ENCODE results near the gene TRIM26.
"Not testable (repeated sequence)": the region's sequence is repeated elsewhere in the genome, so short reads cannot be mapped to it uniquely, and the experiment has no call there.

TRIM26 gene, protein sequence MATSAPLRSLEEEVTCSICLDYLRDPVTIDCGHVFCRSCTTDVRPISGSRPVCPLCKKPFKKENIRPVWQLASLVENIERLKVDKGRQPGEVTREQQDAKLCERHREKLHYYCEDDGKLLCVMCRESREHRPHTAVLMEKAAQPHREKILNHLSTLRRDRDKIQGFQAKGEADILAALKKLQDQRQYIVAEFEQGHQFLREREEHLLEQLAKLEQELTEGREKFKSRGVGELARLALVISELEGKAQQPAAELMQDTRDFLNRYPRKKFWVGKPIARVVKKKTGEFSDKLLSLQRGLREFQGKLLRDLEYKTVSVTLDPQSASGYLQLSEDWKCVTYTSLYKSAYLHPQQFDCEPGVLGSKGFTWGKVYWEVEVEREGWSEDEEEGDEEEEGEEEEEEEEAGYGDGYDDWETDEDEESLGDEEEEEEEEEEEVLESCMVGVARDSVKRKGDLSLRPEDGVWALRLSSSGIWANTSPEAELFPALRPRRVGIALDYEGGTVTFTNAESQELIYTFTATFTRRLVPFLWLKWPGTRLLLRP

DNA sequence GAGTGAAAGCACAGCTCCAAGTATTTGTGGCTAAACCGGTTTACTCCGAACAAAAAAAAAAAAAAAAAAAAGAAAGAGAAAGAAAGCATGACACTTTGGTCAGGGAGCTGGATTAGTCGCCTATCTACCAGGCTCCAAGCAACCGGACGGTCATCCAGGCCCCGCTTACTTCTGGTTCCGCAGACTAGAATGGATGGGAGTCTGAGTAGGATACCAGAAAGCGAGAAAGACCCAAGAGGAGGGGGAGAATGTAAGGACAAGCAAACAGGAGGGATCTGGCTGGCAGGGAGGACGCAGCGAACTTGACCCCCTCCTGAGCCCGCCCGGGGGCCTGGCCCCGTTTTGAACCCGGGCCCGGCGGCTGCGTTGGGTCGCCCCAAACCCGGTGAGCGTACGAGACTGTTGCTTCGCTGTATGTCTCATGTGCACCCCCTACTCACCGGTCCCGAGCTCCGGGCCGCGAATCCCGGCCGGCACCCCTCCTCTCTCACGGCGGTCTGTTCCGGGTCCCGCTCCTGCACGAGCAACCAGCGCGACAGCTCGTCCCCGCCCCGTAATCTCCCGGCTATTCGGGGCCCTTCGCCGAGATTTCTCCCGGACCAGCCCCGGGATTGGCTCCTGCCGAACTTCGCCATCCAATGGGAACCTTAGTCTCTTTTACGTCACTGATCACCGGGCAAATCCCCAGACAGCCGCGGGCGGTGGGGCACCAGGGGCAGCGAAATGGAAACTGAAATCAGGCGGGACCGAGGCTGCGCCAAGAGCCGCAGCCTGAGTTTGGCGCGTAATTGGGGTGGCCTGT lies at the start of gene TRIM26:
TSS of gene TRIM26 (minus strand) at position 542 of the 802 bp plus-strand sequence. CDS start 14,303 bp downstream, outside the sequence.
- peak; percentile 93 for DNase-seq

GRCh38 chr6:30260036-30260504 lies 46.9 kb upstream of the TRIM26 start:
- DNase-seq: no peak

DNA sequence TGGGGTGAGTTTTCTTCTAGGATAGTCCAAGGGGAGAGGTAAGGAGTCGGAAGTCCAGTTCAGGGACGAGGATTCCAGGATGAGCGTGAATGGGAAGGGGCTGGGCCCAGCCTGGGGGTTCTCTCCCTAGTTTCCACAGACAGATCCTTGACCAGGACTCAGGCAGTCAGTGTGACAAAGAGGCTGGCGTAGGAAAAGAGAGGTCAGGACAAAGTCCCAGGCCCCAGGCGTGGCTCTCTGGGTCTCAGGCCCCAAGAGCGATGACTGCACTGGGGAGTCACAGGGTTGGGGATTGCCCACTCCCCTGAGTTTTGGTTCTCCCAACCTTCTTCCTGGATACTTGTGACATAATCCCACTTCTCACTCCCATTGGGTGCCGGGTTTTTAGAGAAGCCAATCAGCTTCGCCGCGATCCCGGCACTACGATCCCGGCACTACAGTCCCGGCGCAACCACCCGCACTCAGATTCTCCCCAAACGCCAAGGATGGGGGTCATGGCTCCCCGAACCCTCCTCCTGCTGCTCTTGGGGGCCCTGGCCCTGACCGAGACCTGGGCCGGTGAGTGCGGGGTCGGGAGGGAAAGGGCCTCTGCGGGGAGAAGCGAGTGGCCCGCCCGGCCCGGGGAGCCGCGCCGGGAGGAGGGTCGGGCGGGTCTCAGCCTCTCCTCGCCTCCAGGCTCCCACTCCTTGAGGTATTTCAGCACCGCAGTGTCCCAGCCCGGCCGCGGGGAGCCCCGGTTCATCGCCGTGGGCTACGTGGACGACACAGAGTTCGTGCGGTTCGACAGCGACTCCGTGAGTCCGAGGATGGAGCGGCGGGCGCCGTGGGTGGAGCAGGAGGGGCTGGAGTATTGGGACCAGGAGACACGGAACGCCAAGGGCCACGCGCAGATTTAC lies 46.2 kb upstream of the TRIM26 start:
- peak; percentile 40 for DNase-seq

DNA sequence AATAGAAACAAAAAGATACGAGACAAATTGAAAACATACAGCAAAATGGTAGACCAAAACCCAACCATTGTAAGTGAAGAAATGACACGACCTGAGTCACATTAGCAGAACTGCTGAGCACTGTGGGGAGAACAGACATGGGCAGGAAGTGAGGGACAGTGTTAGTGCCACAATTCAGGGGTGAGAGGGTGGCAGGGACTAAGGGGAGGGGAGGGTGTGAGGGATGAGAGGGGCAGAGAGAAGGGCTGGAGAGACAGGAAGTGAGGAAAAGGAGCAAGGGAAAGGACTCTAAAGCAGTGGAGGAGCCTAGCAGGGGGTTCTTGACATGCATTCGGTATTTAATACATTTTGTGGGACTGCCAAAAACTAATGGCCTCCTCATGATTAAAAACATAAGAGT lies 45.0 kb upstream of the TRIM26 start:
- DNase-seq: no peak

GRCh38 chr6:30252417-30252816 lies 39.2 kb upstream of the TRIM26 start:
- DNase-seq: not testable (repeated sequence)

DNA sequence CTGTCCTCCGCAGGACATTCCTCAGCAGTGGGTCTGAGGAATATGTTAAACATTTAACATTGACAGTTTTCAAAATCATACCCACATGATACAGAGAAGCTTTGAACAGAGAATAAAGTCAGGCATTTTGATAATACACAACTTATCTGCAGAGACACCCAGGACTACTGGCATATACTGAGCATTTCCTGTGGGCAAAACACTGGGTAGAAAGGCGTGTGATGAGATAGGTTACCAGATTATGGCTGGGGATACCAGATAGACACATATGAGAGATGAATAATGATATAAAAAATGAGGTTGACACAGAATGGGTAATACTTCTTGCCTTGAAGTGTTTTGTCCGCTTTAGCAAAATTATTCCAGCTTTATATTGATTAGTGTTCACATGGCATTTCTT lies 31.4 kb upstream of the TRIM26 start:
- no peak for DNase-seq

DNA sequence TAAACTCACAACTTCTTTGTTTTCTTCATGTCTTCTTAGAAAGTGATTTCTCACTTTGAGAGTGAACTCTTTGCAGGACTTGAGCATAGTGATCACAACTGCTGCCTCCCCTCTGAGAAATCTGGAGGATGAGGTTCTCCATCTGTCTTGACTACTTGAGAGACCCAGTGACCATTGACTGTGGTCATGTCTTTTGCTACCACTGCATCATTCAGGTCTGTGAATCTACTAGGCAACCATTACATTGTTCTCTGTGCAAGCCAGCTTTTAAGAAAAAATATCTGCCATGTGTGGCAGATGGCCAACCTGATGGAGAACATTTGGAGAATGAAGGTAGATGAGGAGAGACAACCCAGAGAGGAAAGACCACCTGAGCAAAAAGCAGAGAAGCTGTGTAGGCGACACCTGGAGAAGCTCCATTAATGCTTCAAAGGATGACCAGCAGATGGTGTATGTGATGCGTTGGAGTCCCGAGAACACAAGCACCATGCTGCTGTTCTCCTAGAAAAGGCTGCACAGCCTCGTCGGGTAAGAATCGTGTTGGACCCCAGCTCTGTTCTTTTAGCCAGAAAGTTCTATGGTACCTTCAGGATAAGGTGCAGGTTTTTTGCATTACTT lies 25.1 kb upstream of the TRIM26 start:
- DNase-seq: no peak

- DNase-seq: no peak
Observed at GRCh38 chr6:30234356-30234755, 21.1 kb upstream of the TRIM26 start.

- DNase-seq: no peak
Observed at GRCh38 chr6:30231067-30231466, 17.9 kb upstream of the TRIM26 start.

DNA sequence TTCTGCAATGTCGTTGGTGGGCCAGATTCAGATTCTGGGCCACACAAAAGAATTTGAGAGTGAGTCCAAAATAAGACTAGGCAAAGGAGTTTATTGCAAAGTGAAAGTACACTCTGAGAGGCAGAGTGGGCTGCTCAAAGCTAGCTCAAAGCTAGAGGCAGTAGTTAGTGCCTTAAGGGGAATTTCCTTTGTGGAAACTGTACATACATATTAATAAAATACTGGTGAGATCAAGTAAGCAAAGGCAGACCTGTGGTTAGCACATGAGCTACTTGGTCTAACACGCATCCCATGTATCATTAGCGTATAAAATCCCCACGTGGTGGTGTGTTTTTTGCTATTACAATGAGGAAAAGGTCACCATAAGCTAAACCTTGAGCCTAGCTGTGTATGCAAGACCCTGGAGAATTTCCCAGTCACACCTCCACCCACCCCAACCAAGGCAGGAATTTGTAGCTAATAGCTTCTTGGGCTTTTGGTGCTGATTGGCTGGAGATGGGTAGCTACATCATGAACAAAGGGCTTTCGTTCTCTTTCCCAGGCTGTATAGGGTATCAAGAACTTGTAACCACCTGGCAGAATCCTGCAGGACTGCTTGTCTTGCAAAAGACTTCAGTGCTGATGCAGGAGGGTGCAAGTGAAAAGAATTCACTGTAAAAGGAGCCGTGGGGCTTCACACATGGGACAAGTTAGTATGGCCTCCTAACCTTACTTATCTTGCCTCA lies 14.7 kb upstream of the TRIM26 start:
- no peak for DNase-seq

- no peak for DNase-seq
Observed at GRCh38 chr6:30227242-30227722, 14.1 kb upstream of the TRIM26 start.

DNA sequence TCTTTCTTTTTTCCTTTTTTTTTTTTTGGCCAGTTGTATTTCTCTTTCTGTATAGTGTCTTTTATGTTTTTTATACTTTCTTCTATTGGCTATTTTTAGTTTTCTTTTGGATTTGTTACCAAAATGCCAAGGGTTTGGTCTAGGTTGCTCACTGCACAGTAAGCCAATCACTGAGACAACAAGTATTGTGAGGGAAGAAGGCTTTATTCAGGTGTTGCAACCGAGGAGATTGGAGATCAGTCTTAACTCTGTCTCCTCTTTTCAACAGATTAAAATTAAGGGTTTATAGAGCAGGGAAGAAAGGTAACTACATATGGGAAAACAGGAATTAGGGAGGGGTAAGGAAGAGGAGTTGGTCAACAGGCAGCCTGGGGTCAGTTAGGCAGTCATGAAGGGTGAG lies 10.1 kb upstream of the TRIM26 start:
- DNase-seq: no peak

GRCh38 chr6:30221956-30222355 lies 8.8 kb upstream of the TRIM26 start:
- not testable (repeated sequence) for DNase-seq

- DNase-seq: not testable (repeated sequence)
Observed at GRCh38 chr6:30221395-30221794, 8.2 kb upstream of the TRIM26 start.

DNA sequence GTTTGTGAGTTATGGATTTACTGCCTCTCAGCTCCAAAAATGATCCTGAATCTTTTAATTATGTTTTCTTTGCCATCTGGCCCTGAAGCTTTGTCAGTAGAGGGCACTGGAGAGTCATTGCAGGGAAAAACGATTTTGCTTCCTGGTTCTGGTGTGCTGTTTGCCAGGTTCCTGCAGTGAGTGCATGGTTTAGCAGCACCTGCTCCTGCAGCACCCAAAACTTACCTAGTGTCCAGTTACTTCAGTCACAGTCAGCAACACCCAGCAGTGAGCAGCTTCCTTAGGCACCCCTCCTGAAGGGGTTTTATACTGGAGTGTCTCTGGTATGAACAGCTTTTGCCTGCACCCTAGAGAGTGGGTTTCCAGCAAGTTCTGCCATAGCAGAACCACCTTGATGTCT lies 6.0 kb upstream of the TRIM26 start:
- peak; percentile 9 for DNase-seq

- DNase-seq: peak; percentile 32
Observed at GRCh38 chr6:30216096-30216495, 2.9 kb upstream of the TRIM26 start.

GRCh38 chr6:30214657-30214982 lies 1.4 kb upstream of the TRIM26 start:
- DNase-seq: no peak

DNA sequence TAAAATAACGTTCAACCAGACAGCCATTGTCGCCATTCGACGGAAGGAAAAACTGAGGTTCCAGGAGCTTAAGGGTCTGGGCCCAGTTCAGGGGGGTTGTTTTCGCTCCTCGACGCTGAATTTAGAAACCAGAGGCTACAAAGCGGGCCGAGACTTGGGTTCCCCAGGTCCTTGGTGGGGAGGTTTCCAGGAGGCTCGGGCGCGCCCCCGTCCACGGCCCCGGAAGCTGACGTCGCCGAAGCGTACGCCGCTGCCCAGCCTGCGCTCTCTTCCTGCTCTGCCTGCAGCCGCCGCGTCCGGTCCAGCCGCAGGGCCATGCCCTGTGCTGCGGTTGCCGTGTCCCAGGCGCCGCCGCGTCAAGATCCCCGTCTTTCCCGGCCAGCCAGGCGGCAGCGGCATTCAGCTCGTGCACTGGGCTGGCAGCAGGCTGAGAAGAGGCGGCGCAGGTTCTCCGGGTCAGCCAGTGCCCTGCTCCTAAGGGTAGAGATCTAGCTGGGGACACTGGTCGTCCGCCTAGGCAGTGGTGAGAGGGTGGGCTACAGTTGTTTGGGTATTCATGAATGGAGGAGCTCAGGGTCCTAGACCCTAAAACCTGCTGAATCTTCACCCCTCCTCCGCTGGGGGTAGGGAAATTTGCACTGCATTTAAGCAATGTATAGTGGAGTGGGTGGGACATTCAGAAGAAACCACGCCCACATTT lies 901 bp upstream of the TRIM26 start:
- no peak for DNase-seq

- DNase-seq: no peak
Observed at GRCh38 chr6:30213667-30213956, 406 bp upstream of the TRIM26 start.

DNA sequence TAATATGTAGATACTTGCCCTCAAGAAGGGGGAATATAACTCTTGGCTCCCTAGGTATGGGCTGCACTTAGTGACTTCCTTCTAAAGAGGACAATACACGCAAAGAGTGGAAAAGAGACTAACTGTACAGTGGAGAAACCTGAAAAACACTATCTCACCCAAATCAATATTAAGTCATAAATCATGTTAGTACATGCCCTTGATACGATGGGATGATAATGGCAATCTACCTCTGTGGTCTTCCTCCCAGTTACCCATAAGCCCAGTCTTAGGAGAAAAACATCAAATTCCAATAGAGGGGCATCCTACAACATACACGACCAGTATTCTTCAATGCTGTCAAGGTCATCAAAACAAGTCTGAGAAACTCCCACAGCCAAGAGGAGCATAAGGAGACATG lies 1.3 kb downstream of the TRIM26 start:
- DNase-seq: no peak

DNA sequence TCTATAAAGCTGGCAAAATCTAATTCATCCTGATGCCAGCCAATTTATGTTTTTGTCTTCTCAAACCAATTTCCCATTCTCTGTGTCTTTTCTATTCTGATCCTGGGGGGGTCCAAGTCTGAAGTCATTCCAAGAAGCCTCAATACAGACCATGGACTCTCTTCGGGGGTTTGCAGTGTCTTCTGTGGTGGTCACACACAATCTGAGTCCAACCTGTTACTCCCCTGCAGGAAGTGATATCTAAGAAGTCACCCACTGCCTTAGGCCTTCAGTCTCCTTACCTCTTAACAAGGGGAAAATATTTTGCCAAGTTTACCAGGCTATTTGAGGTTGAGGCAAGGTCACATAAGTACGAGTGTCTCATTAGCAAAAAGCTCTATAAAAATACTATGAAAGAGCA lies 1.9 kb downstream of the TRIM26 start:
- no peak for DNase-seq

Measured in DMS 273 treated with DMSO at 0.1 percent for 48 hours (cell line).